ENCODE data around the gene FBLN1. TPM values are rescaled to one million over a fixed set of nuclear protein-coding genes. Genes with fewer than 3 reads are reported as not detected.
"Not testable (repeated sequence)": the region's sequence is repeated elsewhere in the genome, so short reads cannot be mapped to it uniquely, and the experiment has no call there.

FBLN1 gene
- polyA plus RNA-seq, 3 donors = 0.03 to 0.17 TPM; not detected in 1

GRCh38 chr22:45534339-45535192 lies 31.9 kb downstream of the FBLN1 start:
- TF ChIP-seq CTCF (IDR thresholded peaks at IDR 0.05) = no peak
- no peaks in the 10 kb centered on the region for H3K27me3 ChIP-seq (ENCODE audit: control insufficient read depth in 2 of 2, insufficient read depth in 2 of 2, low read length in 2 of 2)
- no peak for DNase-seq
- no peak overlapping the region for H3K27ac ChIP-seq (ENCODE audit: low read depth in 1 of 2, low read length in 2 of 2)
- no peak overlapping the region for H3K27ac Mint-ChIP-seq
- H4K20me1 ChIP-seq (ENCODE audit: insufficient read depth, low read length) = no peaks in the 10 kb centered on the region
- H2AFZ ChIP-seq (ENCODE audit: insufficient read depth, low read depth, low read length, poor library complexity, severe bottlenecking) = no peak overlapping the region
- H3K9me3 Mint-ChIP-seq = peaks cover 0 to 1% (median 0%) of the 10 kb centered on the region in 7 donors
- no peaks in the 10 kb centered on the region for H3K9me3 ChIP-seq (replicated peaks in 1 of 2; ENCODE audit: control insufficient read depth in 1 of 2, insufficient read depth in 1 of 2, low read length in 2 of 2)
- no peaks in the 10 kb centered on the region for H3K4me1 Mint-ChIP-seq
- intact Hi-C loops (cut with micrococcal nuclease) = no loop called here
- no peaks in the 10 kb centered on the region for H3K4me1 ChIP-seq (ENCODE audit: control insufficient read depth in 1 of 2, insufficient read depth in 2 of 2, low read length in 2 of 2)
- no peaks in the 10 kb centered on the region for H3K79me2 ChIP-seq (ENCODE audit: insufficient read depth, low read length)
- no peak overlapping the region for H3K9ac ChIP-seq (ENCODE audit: insufficient read depth, low read length, poor library complexity, severe bottlenecking)
- H3K36me3 ChIP-seq (replicated peaks in 1 of 2; ENCODE audit: control insufficient read depth in 1 of 2, insufficient read depth in 2 of 2, low read length in 2 of 2) = no peaks in the 10 kb centered on the region
- no peaks in the 10 kb centered on the region for H3K36me3 Mint-ChIP-seq
- H3K4me3 Mint-ChIP-seq = no peak overlapping the region
- WGBS (ENCODE audit: insufficient coverage) = no CpG with 5 or more reads among the region's 4 CpGs
- H3K4me3 ChIP-seq (replicated peaks in 1 of 3; ENCODE audit: low read depth in 2 of 3, low read length in 3 of 3) = no peak overlapping the region
- H3K4me2 ChIP-seq (replicated peaks; ENCODE audit: extremely low read depth, low read length, poor library complexity, severe bottlenecking) = no peak overlapping the region
- H3K27me3 Mint-ChIP-seq (ENCODE audit: low read depth in 3 of 3) = peaks cover 4 to 20% (median 8%) of the 10 kb centered on the region in 3 donors

GRCh38 chr22:45535290-45535689 lies 32.6 kb downstream of the FBLN1 start:
- intact Hi-C loops (cut with micrococcal nuclease) = no loop called here

GRCh38 chr22:45535835-45536234 lies 33.2 kb downstream of the FBLN1 start:
- intact Hi-C loops (cut with micrococcal nuclease); H4K20me1 ChIP-seq (ENCODE audit: insufficient read depth, low read length); H3K9me3 ChIP-seq (replicated peaks in 1 of 2; ENCODE audit: control insufficient read depth in 1 of 2, insufficient read depth in 1 of 2, low read length in 2 of 2); H3K4me1 ChIP-seq (ENCODE audit: control insufficient read depth in 1 of 2, insufficient read depth in 2 of 2, low read length in 2 of 2); H3K27ac Mint-ChIP-seq; H3K79me2 ChIP-seq (ENCODE audit: insufficient read depth, low read length); H3K4me2 ChIP-seq (replicated peaks; ENCODE audit: extremely low read depth, low read length, poor library complexity, severe bottlenecking); H3K9me3 Mint-ChIP-seq; H2AFZ ChIP-seq (ENCODE audit: insufficient read depth, low read depth, low read length, poor library complexity, severe bottlenecking); H3K4me3 ChIP-seq (replicated peaks in 1 of 3; ENCODE audit: low read depth in 2 of 3, low read length in 3 of 3); H3K27me3 ChIP-seq (ENCODE audit: control insufficient read depth in 2 of 2, insufficient read depth in 2 of 2, low read length in 2 of 2); H3K4me1 Mint-ChIP-seq; H3K27ac ChIP-seq (ENCODE audit: low read depth in 1 of 2, low read length in 2 of 2); H3K36me3 Mint-ChIP-seq; H3K9ac ChIP-seq (ENCODE audit: insufficient read depth, low read length, poor library complexity, severe bottlenecking); H3K36me3 ChIP-seq (replicated peaks in 1 of 2; ENCODE audit: control insufficient read depth in 1 of 2, insufficient read depth in 2 of 2, low read length in 2 of 2); DNase-seq: not testable (repeated sequence)
- 100% methylated on average over 2 of the region's 6 CpGs for WGBS (ENCODE audit: insufficient coverage)
- Mint-ChIP-seq H3K27me3 (ENCODE audit: low read depth in 3 of 3) (peaks cover 4 to 20% (median 6%) of the 10 kb centered on the region in 3 donors), H3K4me3 (peak overlapping the region in 1 of 2 donors; percentile 31)

More at GRCh38 chr22:45535290-45535689, 32.6 kb downstream of the FBLN1 start:
- H3K36me3 Mint-ChIP-seq = no peaks in the 10 kb centered on the region
- H3K27ac ChIP-seq (ENCODE audit: low read depth in 1 of 2, low read length in 2 of 2) = no peak overlapping the region
- peaks cover 0 to 1% (median 0%) of the 10 kb centered on the region in 7 donors for H3K9me3 Mint-ChIP-seq
- no peak overlapping the region for H3K9ac ChIP-seq (ENCODE audit: insufficient read depth, low read length, poor library complexity, severe bottlenecking)
- no peaks in the 10 kb centered on the region for H3K4me1 ChIP-seq (ENCODE audit: control insufficient read depth in 1 of 2, insufficient read depth in 2 of 2, low read length in 2 of 2)
- no peak overlapping the region for H3K4me3 Mint-ChIP-seq
- H3K4me2 ChIP-seq (replicated peaks; ENCODE audit: extremely low read depth, low read length, poor library complexity, severe bottlenecking) = no peak overlapping the region
- H3K27me3 Mint-ChIP-seq (ENCODE audit: low read depth in 3 of 3) = peaks cover 4 to 20% (median 6%) of the 10 kb centered on the region in 3 donors
- DNase-seq = no peak
- no peaks in the 10 kb centered on the region for H3K4me1 Mint-ChIP-seq
- no peaks in the 10 kb centered on the region for H3K36me3 ChIP-seq (replicated peaks in 1 of 2; ENCODE audit: control insufficient read depth in 1 of 2, insufficient read depth in 2 of 2, low read length in 2 of 2)
- H4K20me1 ChIP-seq (ENCODE audit: insufficient read depth, low read length) = no peaks in the 10 kb centered on the region
- TF ChIP-seq CTCF (IDR thresholded peaks at IDR 0.05) = no peak
- H2AFZ ChIP-seq (ENCODE audit: insufficient read depth, low read depth, low read length, poor library complexity, severe bottlenecking) = no peak overlapping the region
- H3K27ac Mint-ChIP-seq = no peak overlapping the region
- H3K4me3 ChIP-seq (replicated peaks in 1 of 3; ENCODE audit: low read depth in 2 of 3, low read length in 3 of 3) = no peak overlapping the region
- H3K27me3 ChIP-seq (ENCODE audit: control insufficient read depth in 2 of 2, insufficient read depth in 2 of 2, low read length in 2 of 2) = no peaks in the 10 kb centered on the region
- H3K9me3 ChIP-seq (replicated peaks in 1 of 2; ENCODE audit: control insufficient read depth in 1 of 2, insufficient read depth in 1 of 2, low read length in 2 of 2) = no peaks in the 10 kb centered on the region
- H3K79me2 ChIP-seq (ENCODE audit: insufficient read depth, low read length) = no peaks in the 10 kb centered on the region
- 98% methylated on average over 7 of the region's 7 CpGs for WGBS (ENCODE audit: insufficient coverage)

All from CD14-positive monocyte (primary cell).